NCI-H187 treated with DMSO at 0.1 percent for 48 hours (cell line): ENCODE measurements around the gene KATNAL1.
A peak's percentile ranks its signal among the peaks of the same experiment; 100 is the strongest.

ENCODE experiments used
- DNase-seq: peaks from one replicate; lab custom pipeline; 2025; lab: John Stamatoyannopoulos, UW

KATNAL1 gene

DNA sequence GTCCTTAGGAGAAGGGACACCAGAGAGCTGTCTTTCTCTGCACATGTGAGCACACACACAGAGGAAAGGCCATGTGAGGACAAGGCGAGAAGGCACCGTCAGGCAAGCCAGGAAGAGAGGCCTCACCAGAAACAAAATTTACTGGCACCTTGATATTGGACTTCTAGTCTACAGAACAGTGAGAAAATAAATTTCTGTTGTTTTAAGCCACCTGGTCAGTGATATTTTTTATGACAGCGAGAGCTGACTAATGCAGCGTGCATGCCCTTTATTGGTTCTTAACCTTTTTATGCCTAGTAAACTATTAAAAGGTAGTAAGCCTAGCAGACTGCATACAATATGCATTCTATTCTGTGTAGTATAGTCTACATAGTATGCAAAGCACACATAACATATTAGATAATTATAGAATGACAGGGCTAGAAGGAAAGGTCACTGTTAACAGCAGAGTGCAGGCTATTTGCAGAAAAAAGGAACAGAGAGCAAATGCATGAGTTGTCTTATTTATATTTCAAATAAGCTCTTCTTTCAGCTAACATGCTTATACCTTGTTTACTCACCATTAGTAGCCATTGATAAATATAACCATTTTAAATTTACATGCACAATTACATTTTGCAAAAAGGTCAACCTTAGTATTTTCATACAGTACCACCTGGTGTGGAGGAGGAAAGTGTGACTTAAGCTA, 25.2 kb upstream of the KATNAL1 start:
- DNase-seq, result no peak

DNA sequence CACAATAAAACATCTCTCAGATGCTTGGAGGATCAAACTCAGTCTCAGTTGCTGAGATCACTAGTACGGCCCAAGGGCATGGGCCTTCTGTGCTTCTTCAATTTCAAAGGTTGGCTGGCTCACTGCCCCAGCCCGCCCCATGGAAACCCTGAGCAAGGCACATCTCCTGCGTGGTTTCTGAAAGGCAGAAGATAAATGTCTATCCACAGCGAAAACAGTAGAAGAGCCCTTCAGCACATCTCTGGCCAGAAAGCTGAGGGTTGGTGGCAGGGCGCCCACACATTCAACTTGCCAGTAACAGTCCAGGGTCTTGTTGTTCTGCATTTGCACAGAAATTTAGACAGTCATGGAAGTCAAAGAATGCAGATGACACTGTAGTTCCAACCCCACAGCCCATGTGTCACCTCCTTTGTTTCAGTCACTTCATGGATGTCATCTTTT, 24.0 kb upstream of the KATNAL1 start:
- no peak for DNase-seq

DNA sequence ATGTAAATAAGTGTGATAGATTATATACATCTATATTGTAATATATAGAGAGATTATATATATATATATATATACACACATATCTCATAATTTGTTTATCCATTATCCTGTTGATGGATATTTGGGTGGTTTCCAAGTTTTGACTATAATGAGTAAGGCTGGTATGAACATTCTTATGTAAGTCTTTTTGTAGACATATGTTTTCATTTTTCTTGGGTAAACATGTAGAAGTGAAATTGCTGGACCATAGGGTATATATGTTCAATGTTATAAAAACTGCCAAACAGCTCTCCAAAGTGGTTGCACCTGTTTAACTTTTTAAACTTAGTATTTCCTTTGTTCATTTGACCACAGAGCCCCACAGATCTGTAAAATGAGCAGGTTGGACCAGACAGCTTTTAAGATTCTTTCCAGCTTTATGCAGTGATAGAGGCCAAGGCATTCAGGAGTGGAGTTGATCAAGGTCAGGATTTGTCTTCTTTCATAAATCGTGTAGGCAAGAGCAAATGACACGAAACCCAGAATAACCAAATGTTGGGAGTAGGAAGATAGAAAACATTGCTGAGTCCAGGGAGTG, 21.7 kb upstream of the KATNAL1 start:
- DNase-seq, result no peak

DNA sequence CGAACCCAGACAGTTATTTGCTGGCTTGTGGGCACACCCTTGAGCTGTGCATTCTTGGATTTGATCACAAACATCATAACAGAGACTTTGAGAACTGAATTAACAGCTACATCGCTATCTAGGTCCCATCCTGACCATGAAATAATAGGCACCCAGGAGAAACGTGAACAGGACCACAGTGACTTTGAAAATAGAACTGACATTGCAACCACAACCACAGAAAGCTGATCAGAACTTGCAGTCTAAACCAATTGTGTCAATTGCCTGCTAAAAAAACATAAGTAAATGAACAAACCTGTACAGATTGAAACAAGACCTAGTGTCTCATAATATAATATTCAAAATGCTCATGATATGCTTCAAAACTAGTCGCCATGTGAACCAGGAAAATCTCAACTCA, 18.3 kb upstream of the KATNAL1 start:
- DNase-seq, result no peak

DNA sequence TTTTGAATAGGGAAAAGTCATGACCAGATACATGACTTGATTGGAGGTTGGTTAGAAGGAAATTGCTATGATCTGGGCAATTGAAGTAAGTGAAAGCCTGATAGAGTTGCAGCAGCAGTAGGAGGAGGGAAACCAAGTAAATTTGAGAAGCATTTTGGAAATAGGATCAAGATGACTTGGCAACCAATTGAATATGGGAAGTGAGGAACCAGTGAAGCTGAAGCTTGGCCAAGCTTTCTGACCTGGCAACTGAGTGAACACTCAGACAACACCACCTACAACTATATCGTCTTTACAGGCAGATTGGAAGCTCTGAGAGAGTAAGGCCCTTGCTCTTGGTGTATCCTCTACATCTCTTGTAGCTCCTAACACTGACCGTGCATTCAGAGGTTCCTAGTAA, 16.2 kb upstream of the KATNAL1 start:
- no peak for DNase-seq

DNA sequence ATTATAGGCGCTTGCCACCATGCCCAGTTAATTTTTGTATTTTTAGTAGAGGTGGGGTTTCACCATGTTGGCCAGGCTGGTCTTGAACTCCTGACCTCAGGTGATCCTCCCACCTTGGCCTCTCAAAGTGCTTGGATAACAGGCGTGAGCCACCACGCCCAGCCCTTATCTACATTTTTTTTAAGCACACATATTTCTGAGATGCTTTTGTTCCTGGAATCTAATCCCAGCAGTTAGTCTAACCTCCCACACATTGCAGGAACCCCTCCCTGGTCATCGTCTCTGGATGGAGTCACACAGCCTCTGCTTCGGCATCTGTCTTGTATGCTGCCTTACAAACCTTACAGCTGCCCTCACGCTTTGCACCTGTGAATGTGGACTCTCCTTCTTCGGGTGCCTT, 15.1 kb upstream of the KATNAL1 start:
- no peak for DNase-seq

DNA sequence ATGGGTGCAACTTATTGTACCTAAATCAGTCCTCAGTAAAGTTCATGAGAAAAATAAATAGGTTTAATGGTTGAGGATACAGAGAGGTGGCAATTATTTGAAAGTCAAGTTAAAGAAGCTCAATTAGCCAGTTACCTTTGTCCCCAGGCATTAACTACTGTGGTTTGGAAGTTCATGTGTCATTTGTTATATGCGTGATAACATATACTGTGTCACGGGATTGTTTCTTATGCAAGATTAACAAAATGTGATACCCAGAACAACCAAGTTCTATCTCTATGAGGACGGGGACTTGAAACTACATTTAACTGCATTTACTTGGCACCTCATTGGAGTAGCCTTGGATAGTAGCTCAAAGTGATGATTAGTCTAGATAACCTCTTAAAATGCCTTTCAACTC, 13.9 kb upstream of the KATNAL1 start:
- DNase-seq, result no peak

DNA sequence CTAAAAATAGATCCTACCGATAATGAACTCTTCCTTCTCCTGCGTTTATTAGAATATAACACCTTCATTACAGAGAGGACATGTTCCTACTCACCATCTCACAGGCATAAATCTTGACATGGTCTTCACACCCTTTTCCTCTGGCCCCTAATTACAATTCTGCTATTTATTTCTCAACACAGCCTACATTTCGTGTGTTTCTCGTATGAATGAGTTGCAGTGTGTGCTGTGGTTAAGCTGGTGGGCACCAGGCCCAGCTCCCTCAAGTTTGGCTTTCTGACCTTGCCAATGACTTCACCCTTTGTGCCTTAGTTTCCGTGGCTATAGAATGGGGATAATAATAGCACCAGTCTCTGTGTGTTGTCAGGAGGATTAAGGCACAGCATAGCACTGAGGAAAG, 12.3 kb upstream of the KATNAL1 start:
- no peak for DNase-seq

DNA sequence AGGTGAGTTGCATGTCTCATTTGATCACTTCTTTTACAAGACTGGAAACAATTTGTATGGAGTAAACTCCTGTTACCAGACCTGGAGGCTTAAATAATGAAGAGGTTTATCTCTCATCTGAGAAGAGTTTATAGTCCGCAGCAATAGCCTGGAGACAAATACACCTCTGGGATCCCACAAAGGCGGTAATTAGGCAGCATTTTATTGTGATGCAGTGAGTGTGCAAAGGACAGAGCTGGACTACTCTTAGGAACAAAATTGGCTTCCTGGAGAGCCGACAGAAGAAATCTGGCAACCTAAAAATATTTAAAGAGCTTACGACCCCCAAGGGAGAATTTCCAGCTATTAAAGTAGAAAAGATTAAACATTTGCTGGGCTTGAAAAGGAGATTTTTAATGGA, 11.8 kb upstream of the KATNAL1 start:
- DNase-seq, result no peak

DNA sequence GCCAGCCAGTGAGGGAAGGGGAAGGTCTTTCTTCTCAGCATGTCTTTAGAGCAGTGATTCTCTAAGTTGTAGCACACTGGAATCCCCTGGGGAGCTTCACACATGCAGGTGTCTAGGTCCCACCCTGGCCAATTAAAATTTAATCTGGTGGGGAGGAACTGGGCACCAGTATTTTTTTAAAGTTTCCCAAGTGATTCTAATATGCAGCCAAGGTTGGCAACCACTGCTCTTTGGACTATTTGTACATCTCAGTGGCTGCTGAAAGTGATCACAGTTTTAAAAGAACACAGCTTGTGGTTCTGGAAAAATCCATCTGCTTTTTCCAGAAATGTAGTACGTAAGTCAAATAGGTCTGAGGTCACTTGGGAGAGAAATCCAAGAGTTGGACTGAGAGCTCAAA, 10.7 kb upstream of the KATNAL1 start:
- no peak for DNase-seq

DNA sequence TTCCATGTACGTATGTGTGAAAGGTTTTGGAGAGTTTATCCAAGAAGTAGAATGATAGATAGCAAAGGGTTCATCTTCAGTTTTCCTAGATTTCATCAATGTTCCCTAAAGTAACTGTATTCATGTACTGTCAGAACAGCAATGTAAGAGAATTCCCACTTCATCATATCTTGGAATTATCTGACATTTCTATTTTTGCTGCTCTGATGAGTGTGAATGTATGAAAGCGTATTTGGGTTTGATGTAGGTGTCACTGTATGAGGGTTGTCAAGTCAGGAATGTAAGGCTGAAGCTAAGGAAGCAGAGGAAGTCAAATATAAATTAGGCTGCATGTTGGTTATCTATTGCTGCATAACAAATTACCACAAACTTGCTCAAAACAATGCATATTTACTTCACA, 7.2 kb upstream of the KATNAL1 start:
- no peak for DNase-seq

DNA sequence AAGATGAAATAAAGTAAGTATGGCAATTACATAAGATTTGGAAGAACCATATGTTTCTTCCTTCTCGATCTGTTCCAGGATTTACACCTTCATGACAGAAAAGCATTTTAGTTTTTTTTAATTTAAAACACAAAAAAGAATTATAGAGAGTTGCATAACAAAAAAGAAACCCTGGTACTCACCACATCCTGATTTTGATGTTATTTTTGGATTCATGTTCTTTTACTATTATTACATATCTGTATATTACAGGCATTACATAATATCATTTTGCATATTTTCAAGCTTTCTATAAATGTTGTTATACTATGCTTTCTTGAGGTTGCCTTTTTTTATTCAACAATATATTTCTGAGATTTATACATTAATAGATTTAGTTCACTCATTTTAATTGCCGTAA, 6.7 kb upstream of the KATNAL1 start:
- DNase-seq, result no peak

DNA sequence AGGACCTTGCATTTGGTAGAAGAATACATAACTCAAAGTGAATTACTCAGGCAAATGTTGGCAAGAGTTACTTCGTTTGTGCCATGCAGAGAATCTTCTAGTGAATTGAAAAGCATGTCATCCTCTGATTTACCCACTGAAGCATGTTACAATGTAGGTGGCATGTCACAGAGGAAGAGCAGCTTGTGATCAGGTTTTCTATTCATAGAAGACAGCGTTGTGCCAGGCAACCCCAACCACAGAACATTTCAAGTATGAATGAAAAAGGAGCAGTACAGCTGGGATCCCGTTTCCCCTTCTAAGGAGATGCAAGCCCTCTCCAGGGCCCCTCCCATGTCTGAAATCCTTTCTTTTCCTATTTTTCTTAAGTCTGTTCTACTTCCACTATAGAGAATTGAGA, 6.0 kb upstream of the KATNAL1 start:
- no peak for DNase-seq

DNA sequence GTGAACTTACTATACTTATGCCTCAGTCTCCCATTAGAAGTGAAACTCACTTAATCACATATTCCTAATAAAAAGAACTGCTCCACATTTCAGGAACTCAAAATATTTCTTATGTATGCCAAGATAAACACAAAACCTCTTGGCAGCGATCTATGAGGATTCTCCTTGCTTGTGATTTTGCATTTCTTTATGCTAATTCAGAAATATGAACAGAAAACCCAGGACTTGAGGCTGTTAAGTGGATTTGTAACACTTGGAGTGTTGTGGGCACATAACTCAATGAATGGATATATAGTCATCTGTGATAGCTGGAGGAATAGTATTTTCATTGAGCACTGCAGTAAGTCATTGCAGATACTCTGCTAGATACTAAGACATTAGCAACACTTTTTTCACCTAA, 5.6 kb upstream of the KATNAL1 start:
- no peak for DNase-seq

DNA sequence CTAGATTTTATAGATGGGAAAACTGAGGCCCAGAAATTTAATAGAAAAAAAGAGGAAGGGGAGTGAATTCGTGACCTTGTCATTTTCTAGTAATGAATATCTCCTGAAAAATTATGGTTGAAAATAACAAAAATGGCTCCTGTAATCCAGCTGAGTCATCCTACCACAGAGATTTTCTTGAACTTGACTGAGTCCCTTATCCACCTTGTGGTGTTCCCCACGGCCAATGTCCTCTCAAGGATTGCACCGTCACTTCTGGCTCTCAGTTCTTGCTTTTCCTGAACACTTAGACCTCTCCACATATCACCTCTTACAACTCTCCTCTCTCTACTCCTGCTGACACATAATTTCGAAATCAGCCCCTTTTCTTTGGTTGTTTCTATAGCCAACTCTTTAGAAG, 1.2 kb upstream of the KATNAL1 start:
- DNase-seq, result no peak

DNA sequence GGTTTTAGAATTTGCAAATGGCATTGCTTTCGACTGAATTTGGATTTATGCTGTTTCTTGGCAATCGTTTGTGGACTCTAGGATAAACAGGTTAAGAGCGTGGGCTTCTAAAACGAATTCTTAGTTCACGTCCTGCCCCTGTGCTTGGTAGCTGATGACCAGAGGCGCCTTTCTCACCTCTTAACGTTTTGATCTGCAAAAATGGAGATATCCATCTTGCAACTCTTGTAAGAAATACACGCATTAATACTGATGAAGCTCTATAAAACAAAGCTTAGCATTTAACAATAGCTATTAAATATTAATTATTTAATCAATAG, 580 bp upstream of the KATNAL1 start:
- no peak for DNase-seq

DNA sequence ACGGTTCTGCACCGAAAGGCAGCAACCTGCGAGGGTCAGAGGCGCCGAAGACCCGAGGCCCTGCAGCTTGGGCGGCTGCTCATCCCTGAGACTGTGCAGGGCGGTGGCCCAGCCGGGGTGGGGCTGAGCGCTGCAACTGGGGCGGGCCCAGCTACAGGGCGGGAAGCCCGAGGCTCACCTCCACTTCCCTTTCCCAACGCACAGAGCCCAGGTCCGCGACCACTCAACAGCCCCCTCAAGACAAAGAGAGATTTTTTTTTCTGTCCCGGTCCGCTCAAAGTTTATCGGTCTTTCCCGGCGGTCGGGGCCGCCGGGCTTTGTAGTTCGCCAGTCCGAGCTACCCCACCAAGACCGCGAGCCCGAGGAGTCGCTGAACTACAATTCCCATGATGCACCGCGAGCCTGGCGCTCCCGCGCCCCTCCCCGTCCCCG, 573 bp downstream of the KATNAL1 start:
- DNase-seq, result peak; percentile 30

DNA sequence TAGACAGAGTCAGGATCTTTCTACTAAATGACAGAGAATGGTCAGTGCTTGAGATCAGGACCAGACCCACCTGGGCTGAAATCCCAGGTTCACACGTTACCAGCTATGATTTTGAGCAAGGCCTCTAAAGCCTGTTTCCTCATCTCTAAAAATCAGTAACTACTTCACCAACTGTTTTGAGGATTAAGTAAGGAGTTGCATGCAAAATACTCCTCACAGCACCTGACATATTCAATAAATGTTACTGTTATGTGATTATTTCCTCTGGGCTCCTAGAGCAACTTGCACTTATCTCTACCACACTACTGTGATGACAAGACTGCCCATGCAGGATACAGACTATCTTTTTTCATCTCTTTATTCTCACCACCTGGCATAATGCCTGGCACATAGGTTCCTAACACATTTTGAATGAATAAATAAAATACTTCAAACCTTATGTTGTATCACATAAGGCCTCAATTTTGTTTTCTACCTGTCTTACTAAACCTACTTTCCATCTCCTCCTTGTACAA, 1.8 kb downstream of the KATNAL1 start:
- DNase-seq, result no peak

DNA sequence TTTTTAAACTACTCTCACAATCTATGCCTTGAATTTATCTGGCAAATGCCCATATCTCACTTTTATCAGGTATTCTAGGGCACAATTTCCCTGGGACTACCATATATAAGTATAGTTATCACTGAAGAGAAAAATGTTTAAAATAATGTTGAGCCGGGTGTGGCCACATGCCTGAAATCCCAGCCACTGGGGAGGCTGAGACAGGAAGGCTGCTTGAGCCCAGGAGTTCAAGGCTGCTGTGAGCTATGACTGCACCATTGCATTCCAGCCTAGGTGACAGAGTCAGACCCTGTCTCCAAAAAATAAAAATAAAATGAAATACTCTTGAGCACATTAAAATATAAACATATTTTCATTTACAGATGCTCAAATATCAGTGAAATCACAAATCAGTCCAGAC, 4.1 kb downstream of the KATNAL1 start:
- DNase-seq, result no peak

DNA sequence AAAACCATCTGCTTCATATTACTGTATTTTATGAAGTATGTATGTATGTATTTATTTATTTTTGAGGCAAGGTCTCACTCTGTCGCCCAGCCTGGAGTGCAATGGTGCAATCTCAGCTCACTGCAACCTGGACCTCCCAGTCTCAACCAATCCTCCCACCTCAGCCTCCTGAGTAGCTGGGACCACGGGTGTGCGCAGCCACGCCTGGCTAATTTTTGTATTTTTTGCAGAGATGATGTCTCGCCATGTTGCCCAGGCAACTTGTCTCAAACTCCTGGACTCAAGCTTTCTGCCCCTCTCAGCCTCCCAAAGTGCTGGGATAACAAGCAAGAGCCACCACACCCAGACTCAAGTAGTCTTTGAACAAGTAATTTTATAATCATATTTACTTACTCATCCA, 5.5 kb downstream of the KATNAL1 start:
- no peak for DNase-seq

DNA sequence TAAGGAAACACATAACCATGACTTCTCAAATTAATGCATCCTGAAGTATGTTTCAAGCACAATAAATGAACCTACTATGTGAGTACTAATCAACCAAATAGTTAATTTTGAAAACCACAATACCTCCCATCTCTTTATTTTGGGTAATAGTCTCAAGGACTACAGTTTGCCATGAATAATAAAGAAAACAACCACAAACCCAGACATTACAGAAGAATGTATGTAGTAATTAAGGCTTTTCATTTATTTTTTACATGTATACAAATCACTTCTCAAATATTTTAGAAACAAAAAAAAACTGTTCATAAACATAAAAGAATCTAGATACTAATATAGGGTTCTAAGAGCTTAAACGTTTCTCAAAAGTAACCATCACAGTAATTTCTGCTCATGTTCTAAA, 6.8 kb downstream of the KATNAL1 start:
- no peak for DNase-seq

DNA sequence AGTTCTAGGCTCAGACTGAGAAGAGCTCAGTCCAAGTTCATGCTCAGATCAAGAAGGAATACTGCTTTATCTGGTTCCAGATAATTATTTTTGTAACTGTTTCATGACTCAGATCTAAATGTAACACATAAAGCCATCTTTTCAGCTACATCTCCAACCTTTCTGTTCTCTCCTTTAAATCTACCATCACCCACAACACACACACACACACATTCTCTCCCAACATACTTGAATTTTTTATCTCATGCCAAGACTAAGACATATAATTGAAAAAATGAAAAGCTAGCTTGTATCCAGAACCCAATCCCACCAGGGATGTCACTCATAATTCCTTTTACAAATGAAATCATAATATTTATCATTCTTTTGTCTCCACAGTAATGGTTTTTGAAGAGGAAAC, 7.6 kb downstream of the KATNAL1 start:
- no peak for DNase-seq

DNA sequence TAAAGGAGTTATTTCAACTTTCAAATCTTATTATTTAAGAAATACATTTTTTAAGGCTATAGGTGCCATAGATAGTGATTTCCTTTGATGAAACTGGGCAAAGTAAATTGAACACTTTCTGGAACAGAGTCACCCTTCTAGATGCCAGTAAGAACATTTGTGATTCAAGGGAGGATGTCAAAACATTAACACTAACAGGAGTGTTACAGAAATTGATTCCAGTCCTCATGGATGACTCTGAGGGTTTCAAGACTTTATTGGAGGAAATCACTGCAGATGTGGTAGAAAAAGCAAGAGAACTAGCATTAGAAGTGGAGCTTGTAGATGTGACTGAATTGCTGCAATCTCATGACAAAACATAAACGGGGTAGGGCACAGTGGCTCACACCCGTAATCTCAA, 12.2 kb downstream of the KATNAL1 start:
- no peak for DNase-seq

DNA sequence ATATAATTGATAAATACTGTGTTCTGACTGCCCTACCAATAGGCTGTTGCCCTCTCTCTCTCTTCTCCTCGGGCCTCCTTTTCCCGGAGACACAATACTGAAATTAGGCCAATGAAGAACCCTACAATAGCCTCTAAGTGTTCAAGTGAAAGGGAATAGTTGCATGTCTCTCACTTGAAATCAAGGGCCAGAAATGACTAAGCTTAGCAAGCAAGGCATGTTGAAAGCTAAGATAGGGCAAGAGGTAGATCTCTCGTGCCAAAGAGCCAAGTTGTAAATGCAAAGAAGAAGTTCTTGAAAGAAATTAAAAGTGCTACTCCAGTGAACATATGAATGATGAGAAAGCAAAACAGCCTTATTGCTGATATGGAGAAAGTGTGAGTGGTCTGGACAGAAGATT, 13.3 kb downstream of the KATNAL1 start:
- no peak for DNase-seq
